Measurements from ENCODE around the gene NFASC.

The NFASC gene

DNA sequence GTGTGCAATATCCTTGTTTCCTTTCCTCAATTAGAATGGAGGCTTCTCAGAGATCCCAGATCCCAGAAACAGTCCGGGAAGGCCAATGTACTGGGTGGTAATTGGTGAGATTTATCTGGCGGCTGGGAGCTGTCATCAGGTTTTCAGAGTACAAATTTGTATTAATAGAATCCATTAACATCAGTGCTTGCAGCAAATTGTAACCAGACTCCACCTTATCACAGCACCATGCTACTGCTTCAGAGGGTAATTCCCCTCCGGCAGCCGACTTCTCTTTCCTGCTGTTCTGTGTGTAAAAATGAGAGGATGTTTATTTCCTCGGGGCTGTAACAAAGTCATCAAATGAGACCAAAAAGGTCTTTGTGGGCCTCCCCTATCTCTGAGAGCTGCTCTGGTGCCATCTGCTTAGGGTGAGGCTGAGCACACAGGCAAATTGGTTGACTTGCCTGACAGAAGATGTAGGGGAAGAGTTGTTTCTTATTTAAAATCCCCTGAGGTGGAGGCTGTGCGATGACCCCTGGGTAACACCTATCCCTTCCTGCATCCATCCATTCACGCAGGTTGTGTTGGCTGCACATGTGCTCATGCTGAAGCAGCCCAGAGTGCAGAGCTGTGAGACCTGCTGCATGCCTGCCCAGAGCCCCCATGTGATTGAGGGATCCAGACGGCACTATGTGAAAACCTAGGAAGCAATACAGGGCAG lies 19.2 kb downstream of the NFASC start:
- DNase-seq (ENCODE audit: low spot score): no peak

DNA sequence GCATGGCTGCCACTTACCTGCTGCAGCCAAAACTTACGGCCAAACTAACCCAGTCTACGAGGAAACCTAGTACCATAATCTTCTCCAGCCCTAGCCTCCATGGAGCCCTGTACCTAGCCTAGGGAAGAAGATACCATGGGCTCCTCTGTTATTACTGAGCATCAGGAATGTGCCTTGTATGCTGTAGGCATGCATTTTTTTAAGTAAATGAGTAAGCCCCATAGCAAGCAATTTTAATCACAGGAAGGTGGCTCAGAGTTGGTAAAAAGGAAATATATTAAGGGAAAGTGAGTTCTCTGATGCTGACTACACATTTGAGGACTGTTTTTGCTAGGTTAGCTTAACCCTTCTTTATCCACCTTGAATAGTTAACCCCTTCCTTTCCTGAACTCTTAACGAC lies 21.2 kb downstream of the NFASC start:
- peak; percentile 0 for DNase-seq (ENCODE audit: low spot score)

DNA sequence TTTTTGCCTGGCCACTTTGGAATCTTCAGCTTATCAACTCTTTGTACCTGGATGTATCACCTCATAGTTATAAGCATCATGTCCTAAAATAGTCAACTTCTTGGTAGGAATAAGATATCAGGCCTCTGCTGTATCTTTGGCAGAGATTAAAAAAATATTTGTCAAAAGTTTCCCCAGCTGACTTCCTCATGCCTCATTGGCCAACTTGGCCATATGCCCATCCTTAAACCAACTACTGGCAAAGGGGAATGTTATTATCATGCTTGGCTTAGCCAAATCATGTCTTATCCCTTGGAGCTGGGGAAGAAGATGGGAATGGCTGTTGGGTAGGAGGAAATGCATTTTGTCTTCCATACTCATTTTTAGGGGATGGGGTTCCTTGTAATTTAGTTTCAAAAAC lies 23.4 kb downstream of the NFASC start:
- DNase-seq (ENCODE audit: low spot score): no peak

DNA sequence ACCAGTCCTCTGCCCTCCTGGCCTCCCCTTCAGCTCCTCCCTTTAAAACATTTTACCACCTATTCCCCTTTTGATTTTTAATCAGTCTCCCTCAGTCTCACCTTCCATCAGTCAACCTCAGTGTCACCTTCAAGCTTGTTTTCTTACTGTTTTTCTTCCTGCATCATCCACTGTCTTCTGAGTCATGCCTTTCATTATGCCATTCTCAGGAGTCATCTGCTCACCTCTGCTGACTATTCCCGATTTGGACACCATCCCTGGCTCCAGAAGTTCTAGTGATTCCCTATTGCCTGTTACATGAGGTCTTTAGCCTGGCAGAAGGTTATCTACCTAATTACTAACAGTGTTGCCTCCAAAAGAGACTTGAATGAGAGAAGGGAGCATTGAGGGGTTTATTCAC lies 23.9 kb downstream of the NFASC start:
- DNase-seq (ENCODE audit: low spot score): no peak

DNA sequence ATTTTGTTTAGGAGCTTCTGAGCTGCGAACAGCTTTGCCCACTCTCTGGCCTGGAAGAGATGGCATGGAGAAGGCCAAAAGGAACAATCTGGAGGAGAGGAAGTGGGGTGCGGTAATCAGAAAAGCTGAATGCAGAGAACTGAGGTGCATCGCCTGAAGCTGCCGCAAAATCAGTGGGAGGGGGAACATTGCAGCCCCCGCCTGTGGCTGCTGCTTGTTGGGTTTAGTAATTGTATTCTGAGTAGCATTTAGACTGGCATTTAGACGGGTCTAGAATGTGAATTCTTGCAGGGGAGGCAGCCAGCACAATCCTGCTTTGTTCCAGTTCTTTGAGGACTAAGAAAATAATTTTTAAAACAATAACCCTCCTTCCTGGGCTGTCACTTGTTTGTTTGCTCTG lies 25.4 kb downstream of the NFASC start:
- DNase-seq (ENCODE audit: low spot score): no peak

DNA sequence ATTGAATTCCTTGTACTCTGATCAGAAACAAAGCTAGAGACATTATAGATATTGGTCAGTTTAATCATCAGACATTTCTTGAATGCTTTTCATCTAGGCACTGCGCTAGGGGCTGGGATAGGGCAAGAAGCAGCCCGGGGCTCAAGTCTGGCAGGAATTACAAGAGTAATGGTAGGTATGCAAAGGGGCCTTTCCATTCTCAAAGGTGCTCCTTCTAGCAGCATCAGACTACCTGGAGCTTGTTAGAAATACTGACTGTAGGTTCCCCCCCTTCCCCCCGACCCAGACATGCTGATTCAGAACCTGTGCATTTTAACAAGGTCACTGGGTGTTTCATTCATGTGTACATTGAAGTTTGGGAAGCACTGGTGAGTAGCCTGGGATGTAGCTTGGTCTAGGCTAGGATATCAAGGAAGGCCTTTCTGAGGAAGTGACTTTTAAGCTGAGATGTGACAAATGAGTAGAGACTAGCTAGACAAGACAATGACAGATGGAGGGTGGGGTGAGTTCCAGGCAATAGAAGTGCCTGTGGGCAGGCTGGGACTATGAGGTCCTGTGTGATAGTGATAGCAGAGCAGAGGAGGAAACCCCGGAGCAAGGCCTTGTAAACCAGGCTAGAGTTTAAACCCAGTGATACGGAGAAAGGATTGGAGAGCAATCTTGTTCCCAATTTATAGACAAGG lies 26.3 kb downstream of the NFASC start:
- DNase-seq (ENCODE audit: low spot score): no peak

DNA sequence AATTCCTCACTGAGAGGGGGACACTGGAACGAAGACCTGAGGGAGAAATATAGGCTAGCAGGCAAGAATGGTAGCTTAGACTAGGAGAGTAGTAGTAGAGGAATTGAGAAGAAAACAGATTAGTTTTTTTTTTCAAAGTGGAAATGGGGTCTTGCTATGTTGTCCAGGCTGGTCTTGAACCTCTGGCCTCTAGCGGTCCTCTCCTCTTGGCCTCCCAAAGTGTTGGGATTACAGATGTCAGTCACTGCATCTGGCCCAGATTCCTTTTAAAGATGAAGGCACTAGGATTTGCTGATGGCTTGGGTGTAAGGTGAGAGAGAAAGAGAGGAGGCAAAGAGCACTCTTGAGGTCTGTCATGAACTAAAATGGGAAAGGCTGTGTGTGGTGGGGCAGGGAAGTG lies 30.1 kb downstream of the NFASC start:
- DNase-seq (ENCODE audit: low spot score): no peak

DNA sequence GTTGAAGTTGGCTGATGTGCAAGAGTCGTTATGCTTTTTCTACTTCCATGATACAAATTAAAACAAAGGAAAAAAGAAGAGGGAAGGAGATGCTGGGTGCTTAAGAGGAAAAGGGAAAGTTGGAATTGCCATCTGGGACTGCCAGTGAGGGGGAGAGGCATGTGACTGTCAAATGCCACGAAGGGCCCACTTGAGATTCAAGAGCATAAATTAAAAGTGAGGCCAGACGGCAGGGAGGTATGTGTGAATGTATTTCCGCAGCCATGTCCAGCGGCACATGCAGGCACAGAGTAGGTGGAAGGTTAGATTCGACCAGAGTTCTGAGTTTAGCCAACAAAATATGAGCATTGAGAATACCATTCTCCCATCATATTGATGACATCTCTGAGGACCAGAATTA lies 32.0 kb downstream of the NFASC start:
- DNase-seq (ENCODE audit: low spot score): no peak

DNA sequence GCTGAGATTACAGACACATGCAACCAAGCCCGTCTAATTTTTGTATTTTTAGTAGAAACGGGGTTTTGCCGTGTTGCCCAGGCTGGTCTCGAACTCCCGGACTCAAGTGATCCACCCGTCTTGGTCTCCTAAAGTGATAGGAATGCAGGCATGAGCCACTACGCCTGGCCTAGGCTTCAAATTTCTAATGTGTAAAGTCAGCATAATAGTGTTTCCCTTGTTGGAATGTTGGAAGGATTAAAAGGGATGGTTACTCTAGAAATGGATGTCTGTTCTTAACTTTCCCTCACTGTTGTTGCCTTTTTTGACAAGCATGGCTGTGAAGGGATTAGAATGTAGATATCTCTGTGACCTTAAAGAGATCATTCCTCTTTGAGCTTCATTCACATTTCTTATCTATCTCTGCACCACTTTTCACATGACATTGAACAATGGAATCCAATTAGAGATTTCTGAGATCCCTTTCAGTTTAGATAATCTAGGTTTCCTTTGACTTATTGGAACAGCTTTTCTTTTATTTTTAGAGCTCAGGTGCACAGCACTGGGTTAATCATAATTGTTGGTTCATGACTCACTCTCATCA lies 33.7 kb downstream of the NFASC start:
- no peak for DNase-seq (ENCODE audit: low spot score)

DNA sequence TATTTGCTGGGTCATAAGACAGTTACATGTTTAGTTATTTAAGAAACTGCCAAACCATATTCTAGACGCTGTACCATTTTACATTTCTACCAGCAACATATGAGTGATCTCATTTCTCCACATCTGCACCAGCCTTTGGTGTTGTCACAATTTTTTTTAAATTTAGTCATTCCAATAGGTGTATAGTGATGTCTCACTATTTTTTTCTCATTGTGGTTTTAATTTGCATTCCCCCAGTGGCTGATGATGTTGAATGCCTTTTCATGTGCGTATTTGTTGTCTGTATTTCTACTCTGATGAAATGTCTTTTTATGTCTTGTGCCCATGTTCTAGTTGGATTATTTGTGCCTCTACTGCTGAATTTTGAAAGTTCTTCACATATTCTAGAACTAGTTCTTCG lies 38.4 kb downstream of the NFASC start:
- DNase-seq (ENCODE audit: low spot score): no peak

DNA sequence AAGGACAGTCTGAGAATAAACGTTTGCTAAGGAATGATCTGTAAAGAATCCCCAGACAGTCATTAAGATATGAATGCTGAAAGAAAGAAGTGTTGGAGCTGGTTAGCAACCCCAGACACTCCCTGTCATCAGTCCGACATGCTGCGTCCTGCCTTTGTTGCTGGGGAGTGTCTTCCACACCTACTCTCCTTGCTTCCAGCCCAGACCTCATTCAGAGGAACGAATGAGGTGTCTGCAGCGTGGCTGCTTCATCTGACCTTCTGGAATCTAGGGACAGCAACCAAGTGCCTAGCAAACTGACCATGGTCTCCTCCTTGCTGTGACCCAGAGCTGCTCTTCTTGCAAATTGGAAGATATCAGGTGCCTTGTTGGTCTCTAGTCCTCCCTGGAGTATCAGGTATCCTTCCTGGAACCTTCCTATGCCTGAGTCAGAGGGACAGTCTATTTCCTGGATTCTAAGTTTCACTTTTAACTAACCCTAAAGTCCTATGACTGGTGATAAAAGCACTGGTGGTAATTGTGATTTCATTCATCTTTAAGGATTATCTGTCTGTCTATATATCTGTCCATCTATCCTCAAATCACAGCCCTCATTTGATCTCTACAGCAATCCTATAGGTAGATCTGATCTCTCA lies 45.3 kb downstream of the NFASC start:
- no peak for DNase-seq (ENCODE audit: low spot score)

DNA sequence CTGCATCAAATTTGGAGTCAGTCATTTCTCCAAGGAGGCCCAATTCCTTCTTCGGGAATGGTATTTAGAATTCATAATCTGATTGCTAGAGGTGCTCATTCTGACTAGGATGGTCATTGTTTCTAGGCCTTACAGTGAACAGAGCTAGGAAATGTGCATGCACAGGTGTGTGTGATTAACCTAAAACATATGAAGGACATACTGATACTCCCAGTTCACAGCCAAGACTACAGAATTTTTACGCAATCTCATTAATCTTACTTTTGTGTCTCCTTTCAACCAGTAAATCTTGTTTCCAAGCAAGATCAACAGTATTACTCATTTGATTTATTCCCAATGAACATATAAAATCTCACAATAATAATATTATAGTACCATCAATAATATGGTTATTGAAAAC lies 47.1 kb downstream of the NFASC start:
- DNase-seq (ENCODE audit: low spot score): no peak

DNA sequence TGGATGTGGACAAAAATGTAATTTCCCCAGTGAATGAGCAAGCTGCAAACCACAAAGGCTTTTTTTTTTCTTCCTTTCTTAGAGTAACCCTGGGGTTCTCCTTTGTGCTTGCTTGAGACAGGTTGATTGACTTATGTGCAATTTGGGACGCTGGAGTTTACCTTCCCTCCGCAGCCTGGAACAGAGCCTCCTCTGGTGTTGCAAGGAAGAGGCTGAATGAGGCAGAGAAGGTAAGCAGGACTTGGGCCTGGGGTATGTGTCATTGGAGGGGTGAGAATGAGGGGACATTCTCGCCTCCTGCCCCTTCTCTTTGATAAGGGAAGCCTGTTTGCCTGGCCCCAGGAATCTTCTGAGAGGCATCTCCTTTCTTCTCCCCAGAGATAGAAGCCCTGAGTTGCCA lies 49.8 kb downstream of the NFASC start:
- no peak for DNase-seq (ENCODE audit: low spot score)

DNA sequence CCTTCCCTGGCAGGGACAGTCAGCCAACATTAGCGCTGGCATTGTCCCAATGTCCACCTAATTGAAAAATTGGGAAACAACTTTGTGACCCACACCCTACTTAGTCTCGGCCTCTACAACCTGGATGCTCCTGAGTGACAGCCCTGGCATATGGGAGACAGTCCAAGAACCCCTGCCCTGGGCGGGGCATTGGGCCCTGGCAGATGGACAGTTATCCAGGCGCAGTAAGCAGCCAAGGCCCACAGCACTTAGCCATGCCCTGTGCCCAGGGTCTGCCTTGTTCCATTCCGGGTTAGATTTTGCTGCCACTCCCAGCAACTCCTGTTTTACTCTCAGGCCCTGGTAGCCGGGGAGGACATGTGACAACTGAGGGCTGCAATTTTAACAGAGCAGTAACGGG lies 50.3 kb downstream of the NFASC start:
- DNase-seq (ENCODE audit: low spot score): no peak

DNA sequence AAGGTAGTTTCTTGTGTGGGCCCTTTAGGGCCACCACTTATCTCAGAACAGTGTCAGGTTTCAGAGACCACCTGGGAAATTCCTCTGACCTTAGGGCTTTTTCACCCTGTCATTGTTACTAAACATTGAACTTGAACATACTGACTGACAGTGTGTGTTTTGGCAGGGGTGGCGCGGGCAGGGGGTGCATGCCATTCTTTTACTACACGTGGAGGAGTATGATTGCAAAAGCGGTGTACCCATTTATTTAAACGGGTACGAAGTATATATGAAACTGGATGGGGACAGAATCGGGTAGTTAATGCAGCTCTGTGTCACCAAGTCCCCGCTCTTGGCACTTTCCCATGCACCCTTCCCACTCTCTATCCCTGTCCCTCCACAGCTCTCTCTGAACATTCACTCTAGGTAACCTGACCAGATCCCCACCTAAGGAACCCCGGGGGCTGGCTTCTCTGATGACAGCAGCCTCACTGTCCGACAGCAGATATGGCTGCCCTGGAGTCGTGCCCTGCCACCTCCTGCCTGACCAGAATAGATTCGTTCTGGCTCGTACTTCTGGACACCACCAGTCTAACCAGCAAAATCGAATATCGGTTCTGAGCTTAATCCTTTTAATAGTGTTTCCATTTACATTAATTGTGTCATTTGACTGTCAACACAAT lies 51.3 kb downstream of the NFASC start:
- DNase-seq (ENCODE audit: low spot score): no peak

DNA sequence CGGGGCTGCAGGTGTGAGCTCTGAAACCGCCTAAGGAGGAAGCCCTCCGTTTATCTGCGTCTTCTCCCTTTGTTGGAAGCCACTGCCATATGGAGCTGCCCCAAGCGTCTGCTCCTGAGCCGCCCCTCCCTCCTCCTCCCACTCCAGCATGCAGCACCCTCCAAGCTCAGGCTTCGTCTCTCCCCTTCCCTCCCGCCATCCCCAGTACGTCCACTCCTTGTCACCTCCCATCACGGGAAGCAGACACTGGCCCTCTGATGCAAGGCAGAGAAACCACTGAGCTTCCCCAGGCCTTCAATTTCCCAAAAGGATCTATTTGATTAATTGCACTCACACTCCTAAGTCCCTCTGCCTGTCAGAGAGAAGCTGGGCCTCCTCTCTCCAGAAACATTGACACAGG lies 52.5 kb downstream of the NFASC start:
- no peak for DNase-seq (ENCODE audit: low spot score)

DNA sequence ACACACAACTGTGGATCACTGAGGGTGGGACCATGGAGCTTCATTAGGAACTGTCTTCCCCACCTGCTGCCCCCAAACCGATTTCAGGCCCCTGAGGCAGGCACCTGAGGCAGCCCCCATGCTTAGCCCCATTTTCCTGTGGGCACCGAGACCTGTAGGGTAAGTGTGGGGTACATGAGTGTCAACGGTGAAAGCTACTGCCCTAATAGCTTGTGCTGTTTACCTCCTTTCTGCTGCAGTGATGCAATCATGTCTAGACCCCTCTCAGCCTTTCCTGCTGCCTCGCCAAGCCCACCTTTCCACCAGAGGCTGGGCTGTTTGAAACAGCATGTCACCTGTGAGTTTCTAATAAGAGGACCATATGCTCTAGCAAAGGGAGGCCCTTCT lies 53.0 kb downstream of the NFASC start:
- DNase-seq (ENCODE audit: low spot score): no peak

DNA sequence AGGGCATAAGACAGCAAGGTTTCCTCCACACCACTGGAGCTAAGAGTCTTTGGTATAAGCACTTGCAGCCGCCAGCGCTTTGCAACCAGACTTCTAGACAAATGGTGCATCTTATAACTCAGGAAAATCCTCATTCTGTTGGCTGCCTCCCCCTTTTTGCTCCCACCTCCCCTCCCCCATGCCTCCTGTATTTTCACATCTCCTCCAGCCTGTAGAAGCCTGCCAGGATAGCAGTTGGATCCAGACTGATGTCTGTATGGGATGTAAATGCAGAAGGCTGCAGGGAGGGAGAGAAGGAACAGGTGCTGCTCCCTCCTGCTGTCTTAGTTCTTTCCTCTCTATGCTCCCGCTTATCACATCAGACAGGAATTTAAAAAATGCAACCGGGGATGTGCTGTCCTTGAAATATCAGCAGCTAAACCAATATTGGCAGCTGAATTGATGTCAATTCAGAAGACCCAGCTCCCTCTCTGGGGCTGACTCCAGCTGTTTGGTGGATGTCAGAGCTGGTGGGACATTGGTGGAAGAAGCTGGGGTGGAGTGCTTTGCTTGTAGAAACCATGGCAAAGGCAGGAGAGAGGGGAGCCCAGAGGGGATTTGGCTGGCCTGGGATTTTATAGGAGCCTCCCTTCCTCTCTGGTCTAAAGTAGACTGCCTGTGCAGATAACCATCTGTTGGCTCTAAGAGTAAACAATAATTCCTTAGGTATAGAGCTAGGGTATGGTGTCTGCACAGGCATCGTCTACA lies 53.5 kb downstream of the NFASC start:
- DNase-seq (ENCODE audit: low spot score): no peak

DNA sequence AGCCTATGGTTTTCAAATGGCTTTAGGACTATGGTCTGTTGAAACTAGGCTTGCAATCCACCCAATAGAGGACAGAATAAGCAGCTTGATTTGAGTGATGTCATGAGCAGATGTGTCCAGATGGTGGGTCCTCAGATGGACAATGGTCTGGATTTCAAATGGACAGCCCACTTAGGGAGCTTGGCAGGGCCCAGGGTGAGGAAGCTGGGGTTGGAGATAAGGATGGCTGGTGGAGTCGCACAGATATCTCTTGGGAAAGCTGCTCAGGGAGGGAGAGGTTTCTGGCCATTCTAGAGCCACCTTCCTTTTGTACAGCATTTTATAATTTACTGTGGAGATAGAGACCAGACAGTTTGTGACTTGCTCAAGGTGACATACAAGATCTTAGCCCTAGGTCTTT lies 55.0 kb downstream of the NFASC start:
- DNase-seq (ENCODE audit: low spot score): no peak

DNA sequence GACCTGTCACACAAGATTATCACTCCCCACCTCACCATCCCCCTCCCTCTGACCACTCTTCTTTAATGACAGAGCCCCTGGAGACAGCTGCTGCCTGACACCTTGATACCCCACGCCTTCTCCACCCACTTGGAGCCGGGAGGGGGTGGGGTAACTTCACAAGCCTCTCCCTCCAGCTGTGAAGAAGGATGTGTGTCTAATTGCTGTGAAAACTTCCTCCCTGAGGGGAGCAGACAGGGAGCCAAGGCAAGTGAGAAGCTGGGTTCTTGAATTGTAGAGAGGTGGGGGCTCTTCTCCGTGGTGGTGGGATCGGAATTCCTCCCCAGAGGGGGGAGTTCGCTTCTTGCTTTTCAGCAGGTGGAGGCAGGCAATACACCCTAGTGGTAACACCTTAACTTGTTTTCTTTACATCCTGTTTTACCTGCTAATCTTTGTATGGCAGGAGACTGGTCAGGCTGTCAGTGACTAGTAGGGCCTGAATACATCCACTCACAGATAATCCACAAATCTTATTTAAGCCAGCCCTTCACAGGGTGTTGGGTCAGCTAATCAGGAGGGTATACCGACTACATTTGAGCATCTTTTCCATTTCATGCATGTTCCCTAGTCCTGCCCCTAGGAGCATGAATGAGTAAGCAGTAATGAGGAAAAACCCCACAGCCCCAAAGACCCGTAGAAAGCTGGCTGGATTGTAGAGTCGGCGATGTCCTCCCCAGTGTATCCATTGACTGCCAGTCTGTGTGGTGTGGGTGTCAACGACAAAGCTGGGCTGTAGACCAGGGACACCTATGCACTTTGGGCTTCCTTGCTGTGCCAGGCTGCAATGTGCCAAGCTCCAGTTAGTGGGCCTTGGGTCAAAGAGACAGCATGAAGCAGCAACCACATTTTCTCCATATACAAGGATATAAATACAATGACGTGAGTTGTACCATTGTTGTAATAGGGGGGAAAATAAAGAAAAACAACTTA lies 57.3 kb downstream of the NFASC start:
- DNase-seq (ENCODE audit: low spot score): no peak

Data from kidney capillary endothelial cell (primary cell).